HUES6 (cell line): ENCODE data around the gene ASCL1.

Experiments
- H3K27ac ChIP-seq: 2 replicates; pipeline ENCODE4 v1.7.0; 2013; ENCODE audit warnings: low read depth, mild to moderate bottlenecking, low read length, inconsistent platforms
- H3K27me3 ChIP-seq: 2 replicates; pipeline ENCODE4 v1.6.1; 2013; ENCODE audit warnings: low read length; ENCODE audit not compliant: control insufficient read depth, insufficient read depth
- H3K36me3 ChIP-seq: 2 replicates; pipeline ENCODE4 v1.6.1; 2013; ENCODE audit warnings: low read length; ENCODE audit not compliant: control insufficient read depth, insufficient read depth
- H3K4me1 ChIP-seq: 2 replicates; pipeline ENCODE4 v1.6.1; 2013; ENCODE audit warnings: low read length; ENCODE audit not compliant: control insufficient read depth, insufficient read depth
- H3K4me3 ChIP-seq: 2 replicates; pipeline ENCODE4 v1.5.1; 2013; ENCODE audit warnings: low read depth, low read length
- H3K9ac ChIP-seq: one replicate; pipeline ENCODE4 v1.6.1; 2013; ENCODE audit warnings: mild to moderate bottlenecking, low read length
- H3K9me3 ChIP-seq: 2 replicates; pipeline ENCODE4 v1.6.1; 2013; ENCODE audit warnings: low read depth, low read length; ENCODE audit not compliant: control insufficient read depth, insufficient read depth

Gene ASCL1

GRCh38 chr12:102962986-102963385, 5.5 kb downstream of the ASCL1 start:
- H3K9ac ChIP-seq: no peak overlapping the region
- H3K27ac ChIP-seq: no peak overlapping the region
- H3K36me3 ChIP-seq: no peaks in the 10 kb centered on the region
- no peak overlapping the region for H3K4me3 ChIP-seq
- peaks cover 40% of the 10 kb centered on the region for H3K4me1 ChIP-seq
- peaks cover 100% of the 10 kb centered on the region for H3K27me3 ChIP-seq
- peaks cover 3% of the 10 kb centered on the region; the same call in 1 of the 2 replicates for H3K9me3 ChIP-seq

GRCh38 chr12:102963796-102964195, 6.3 kb downstream of the ASCL1 start:
- no peak overlapping the region for H3K27ac ChIP-seq

GRCh38 chr12:102964872-102965271, 7.4 kb downstream of the ASCL1 start:
- peaks cover 3% of the 10 kb centered on the region; the same call in 1 of the 2 replicates for H3K9me3 ChIP-seq
- peaks cover 31% of the 10 kb centered on the region for H3K4me1 ChIP-seq
- no peak overlapping the region for H3K9ac ChIP-seq
- H3K27me3 ChIP-seq: peaks cover 99% of the 10 kb centered on the region
- no peaks in the 10 kb centered on the region for H3K36me3 ChIP-seq
- H3K27ac ChIP-seq: no peak overlapping the region
- peak overlapping the region; percentile 50 for H3K4me3 ChIP-seq

More at GRCh38 chr12:102963796-102964195, 6.3 kb downstream of the ASCL1 start:
- Histone ChIP-seq H3K27me3 (peaks cover 100% of the 10 kb centered on the region), H3K4me1 (peaks cover 36% of the 10 kb centered on the region), H3K9me3 (peaks cover 3% of the 10 kb centered on the region; the same call in 1 of the 2 replicates), H3K9ac (no peak overlapping the region), H3K36me3 (no peaks in the 10 kb centered on the region), H3K4me3 (no peak overlapping the region)

GRCh38 chr12:102965281-102966155, 8.0 kb downstream of the ASCL1 start:
- peak overlapping the region; percentile 50 for H3K4me3 ChIP-seq
- peaks cover 3% of the 10 kb centered on the region; the same call in 1 of the 2 replicates for H3K9me3 ChIP-seq
- H3K27me3 ChIP-seq: peaks cover 99% of the 10 kb centered on the region
- no peak overlapping the region for H3K27ac ChIP-seq
- no peaks in the 10 kb centered on the region for H3K36me3 ChIP-seq
- peaks cover 31% of the 10 kb centered on the region for H3K4me1 ChIP-seq
- no peak overlapping the region for H3K9ac ChIP-seq

- H3K9me3 ChIP-seq: peaks cover 3% of the 10 kb centered on the region; the same call in 1 of the 2 replicates
- no peak overlapping the region for H3K27ac ChIP-seq
- no peak overlapping the region for H3K4me3 ChIP-seq
- no peak overlapping the region for H3K9ac ChIP-seq
- peaks cover 99% of the 10 kb centered on the region for H3K27me3 ChIP-seq
- H3K4me1 ChIP-seq: peaks cover 26% of the 10 kb centered on the region
- H3K36me3 ChIP-seq: no peaks in the 10 kb centered on the region
Measured at GRCh38 chr12:102966200-102966863, 8.9 kb downstream of the ASCL1 start.

- Histone ChIP-seq H3K4me1 (peaks cover 5% of the 10 kb centered on the region; the same call in 1 of the 2 replicates), H3K27me3 (peaks cover 97% of the 10 kb centered on the region), H3K36me3 (no peaks in the 10 kb centered on the region), H3K27ac (no peak overlapping the region), H3K4me3 (no peak overlapping the region), H3K9me3 (no peaks in the 10 kb centered on the region), H3K9ac (no peak overlapping the region)
Measured at GRCh38 chr12:102970780-102971179, 13.3 kb downstream of the ASCL1 start.

- Histone ChIP-seq H3K27ac (no peak overlapping the region), H3K4me1 (peaks cover 3% of the 10 kb centered on the region; the same call in 1 of the 2 replicates), H3K9ac (no peak overlapping the region), H3K9me3 (no peaks in the 10 kb centered on the region), H3K27me3 (peaks cover 95% of the 10 kb centered on the region), H3K4me3 (no peak overlapping the region), H3K36me3 (no peaks in the 10 kb centered on the region)
Measured at GRCh38 chr12:102971227-102971626, 13.8 kb downstream of the ASCL1 start.

- Histone ChIP-seq H3K27me3 (peaks cover 71% of the 10 kb centered on the region), H3K27ac (no peak overlapping the region), H3K4me1 (no peaks in the 10 kb centered on the region), H3K9me3 (no peaks in the 10 kb centered on the region), H3K36me3 (no peaks in the 10 kb centered on the region), H3K4me3 (no peak overlapping the region), H3K9ac (no peak overlapping the region)
Measured at GRCh38 chr12:102973583-102973982, 16.1 kb downstream of the ASCL1 start.

- H3K9ac ChIP-seq: no peak overlapping the region
- H3K27ac ChIP-seq: no peak overlapping the region
- no peak overlapping the region for H3K4me3 ChIP-seq
- no peaks in the 10 kb centered on the region for H3K36me3 ChIP-seq
- no peaks in the 10 kb centered on the region for H3K9me3 ChIP-seq
- peaks cover 41% of the 10 kb centered on the region for H3K27me3 ChIP-seq
- H3K4me1 ChIP-seq: no peaks in the 10 kb centered on the region
Measured at GRCh38 chr12:102976609-102977280, 19.3 kb downstream of the ASCL1 start.

GRCh38 chr12:102977945-102978706, 20.7 kb downstream of the ASCL1 start:
- H3K4me1 ChIP-seq: no peaks in the 10 kb centered on the region
- no peaks in the 10 kb centered on the region for H3K9me3 ChIP-seq
- no peak overlapping the region for H3K27ac ChIP-seq
- no peak overlapping the region for H3K4me3 ChIP-seq
- H3K27me3 ChIP-seq: peaks cover 29% of the 10 kb centered on the region
- H3K9ac ChIP-seq: no peak overlapping the region
- H3K36me3 ChIP-seq: no peaks in the 10 kb centered on the region
